Testis (tissue), 2 donors: ENCODE measurements around the gene ANTXR2.
"Not testable (repeated sequence)": the region's sequence is repeated elsewhere in the genome, so short reads cannot be mapped to it uniquely, and the experiment has no call there.

Experiments
- CTCF ChIP-seq, 3 experiments: fragments of 450-650 bp in 2 of 3; fragments of 200-600 bp in 1 of 3; sonication (generic) in 1 of 3; IDR thresholded peaks; one replicate each; pipeline ENCODE4 v1.5.1; 2016 to 2019; ENCODE audit warnings: antibody characterized with exemption in 3 of 3, mild to moderate bottlenecking in 2 of 3, moderate library complexity in 1 of 3
- POLR2A ChIP-seq: fragments of 450-650 bp; IDR thresholded peaks from one replicate; pipeline ENCODE4 v1.6.1; 2017; ENCODE audit warnings: antibody characterized with exemption, mild to moderate bottlenecking, moderate library complexity

GRCh38 chr4:80002559-80002958 is 70.5 kb downstream of the ANTXR2 start:
- not testable (repeated sequence) for TF ChIP-seq CTCF (IDR thresholded peaks at IDR 0.05); POLR2A
